Keratinocyte (primary cell): ENCODE results near the gene B3GALT2. TPM values are rescaled to one million over a fixed set of nuclear protein-coding genes. Genes with fewer than 3 reads are reported as not detected.

Experiments
- DNase-seq: peaks from one replicate; pipeline ENCODE4 v3.0.0-alpha.2; 2011; ENCODE audit warnings: low read depth, missing footprints, low spot score
- FAIRE-seq: peaks from 2 replicates; lab custom pipeline; 2011; peaks lifted over from hg19 to GRCh38; lab: Jason Lieb, UNC
- H2AFZ ChIP-seq: 2 replicates; pipeline ENCODE4 v1.6.0; 2012; ENCODE audit warnings: low read length, control low read depth, inconsistent platforms; ENCODE audit not compliant: control insufficient read depth
- H3K27ac ChIP-seq: 2 replicates; pipeline ENCODE4 v1.5.1; 2011; ENCODE audit warnings: low read length; ENCODE audit not compliant: control insufficient read depth, insufficient read depth
- H3K27me3 ChIP-seq: 3 replicates; pipeline ENCODE4 v1.6.0; 2011; ENCODE audit warnings: low read length; ENCODE audit not compliant: control insufficient read depth, insufficient read depth; ENCODE audit errors: extremely low read depth
- H3K36me3 ChIP-seq, 2 experiments: 2 replicates in 1 of 2; 3 replicates in 1 of 2; pipeline ENCODE4 v1.5.1; 2011; ENCODE audit warnings: low read length in 2 of 2, mild to moderate bottlenecking in 1 of 2; ENCODE audit not compliant: control insufficient read depth in 2 of 2, insufficient read depth in 2 of 2; ENCODE audit errors: extremely low read depth in 1 of 2
- H3K4me1 ChIP-seq: 3 replicates; pipeline ENCODE4 v1.5.1; 2011; ENCODE audit warnings: low read length; ENCODE audit not compliant: control insufficient read depth, insufficient read depth; ENCODE audit errors: extremely low read depth
- H3K4me2 ChIP-seq: 3 replicates; pipeline ENCODE4 v1.6.0; 2011; ENCODE audit warnings: low read depth, low read length; ENCODE audit not compliant: control insufficient read depth, insufficient read depth; ENCODE audit errors: extremely low read depth
- H3K4me3 ChIP-seq, 3 experiments: fragments of 200-600 bp in 1 of 3; sonication (generic) in 1 of 3; 2 replicates in 2 of 3; 3 replicates in 1 of 3; pipeline ENCODE4 v1.5.1; 2011 to 2016; ENCODE audit warnings: low read length in 3 of 3, mild to moderate bottlenecking in 3 of 3, control low read depth in 2 of 3, inconsistent platforms in 1 of 3, low read depth in 1 of 3, mixed read lengths in 1 of 3, mixed run types in 1 of 3, moderate library complexity in 1 of 3; ENCODE audit not compliant: control insufficient read depth in 2 of 3, insufficient read depth in 2 of 3; ENCODE audit errors: extremely low read depth in 1 of 3
- H3K79me2 ChIP-seq: 2 replicates; pipeline ENCODE4 v1.6.0; 2012; ENCODE audit warnings: low read length; ENCODE audit not compliant: control insufficient read depth, insufficient read depth
- H3K9ac ChIP-seq: 3 replicates; pipeline ENCODE4 v1.6.0; 2011; ENCODE audit warnings: low read length; ENCODE audit not compliant: control insufficient read depth, insufficient read depth; ENCODE audit errors: extremely low read depth
- H3K9me1 ChIP-seq: 3 replicates; pipeline ENCODE4 v1.6.0; 2011; ENCODE audit warnings: low read length; ENCODE audit not compliant: control insufficient read depth, insufficient read depth; ENCODE audit errors: extremely low read depth
- H3K9me3 ChIP-seq: 2 replicates; pipeline ENCODE4 v1.5.1; 2012; ENCODE audit warnings: low read depth, low read length; ENCODE audit not compliant: control insufficient read depth
- H4K20me1 ChIP-seq: 3 replicates; pipeline ENCODE4 v1.6.0; 2011; ENCODE audit warnings: low read length; ENCODE audit not compliant: control insufficient read depth, insufficient read depth; ENCODE audit errors: extremely low read depth
- EZH2 ChIP-seq: IDR thresholded peaks from one replicate; pipeline ENCODE4 v1.6.1; 2012; ENCODE audit warnings: inconsistent platforms, mild to moderate bottlenecking, low read length, moderate library complexity
- dilution Hi-C: fragments of 300-500 bp; cut with MboI; formaldehyde crosslinking; loops from one replicate; pipeline ENCODE4 v1.7.0; 2020; ENCODE audit warnings: low sequenced_read_pairs; ENCODE audit not compliant: extremely low pct_ligation_motif_present
- polyA plus RNA-seq, 5 experiments: library from polyadenylated mRNA; depleted of rRNA in 3 of 5; stranded (reverse) in 3 of 5; stranded (forward) in 1 of 5; unstranded in 1 of 5; fragments of >200 nt; gene quantifications; 1 replicate in 1 of 5; 2 replicates in 3 of 5; 3 replicates in 1 of 5; pipeline versions ENCODE4 v1.2.1 to v1.2.3, GENCODE V29; 2011 to 2012; ENCODE audit warnings: missing spikeins in 2 of 5, low read depth in 1 of 5, low replicate concordance in 1 of 5
- TF ChIP-seq, protein P1 (sequence below), 3 experiments: IDR thresholded peaks in 1 of 3; conservative IDR thresholded peaks in 1 of 3; optimal IDR thresholded peaks in 1 of 3; 2 replicates in 2 of 3; 3 replicates in 1 of 3; pipeline versions ENCODE3 to v1.5.1; 2011; ENCODE audit warnings: low read length in 3 of 3, mild to moderate bottlenecking in 3 of 3, moderate library complexity in 2 of 3, control low read depth in 1 of 3, inconsistent platforms in 1 of 3; ENCODE audit not compliant: insufficient read depth in 2 of 3; ENCODE audit errors: extremely low read depth in 1 of 3

The B3GALT2 gene
- polyA plus RNA-seq, 1 donor (not counting 4 experiments of a cell fraction or from before 2014, with no cell fraction given), result not detected

- no peak for FAIRE-seq
- no peak for DNase-seq
- no peaks in the 10 kb centered on the region for H3K36me3 ChIP-seq
- dilution Hi-C loops, result no loop called here
- no peak overlapping the region for H3K27ac ChIP-seq
- H3K79me2 ChIP-seq, result peaks cover 37% of the 10 kb centered on the region
- H3K4me2 ChIP-seq, result no peak overlapping the region
- H3K9me1 ChIP-seq, result no peaks in the 10 kb centered on the region
- no peaks in the 10 kb centered on the region for H3K4me1 ChIP-seq
- H4K20me1 ChIP-seq, result no peaks in the 10 kb centered on the region
- no peak overlapping the region for H3K9ac ChIP-seq
- H3K4me3 ChIP-seq, result no peak overlapping the region
- no peaks in the 10 kb centered on the region for H3K9me3 ChIP-seq
- TF ChIP-seq EZH2, result no peak
- TF ChIP-seq, protein P1, sequence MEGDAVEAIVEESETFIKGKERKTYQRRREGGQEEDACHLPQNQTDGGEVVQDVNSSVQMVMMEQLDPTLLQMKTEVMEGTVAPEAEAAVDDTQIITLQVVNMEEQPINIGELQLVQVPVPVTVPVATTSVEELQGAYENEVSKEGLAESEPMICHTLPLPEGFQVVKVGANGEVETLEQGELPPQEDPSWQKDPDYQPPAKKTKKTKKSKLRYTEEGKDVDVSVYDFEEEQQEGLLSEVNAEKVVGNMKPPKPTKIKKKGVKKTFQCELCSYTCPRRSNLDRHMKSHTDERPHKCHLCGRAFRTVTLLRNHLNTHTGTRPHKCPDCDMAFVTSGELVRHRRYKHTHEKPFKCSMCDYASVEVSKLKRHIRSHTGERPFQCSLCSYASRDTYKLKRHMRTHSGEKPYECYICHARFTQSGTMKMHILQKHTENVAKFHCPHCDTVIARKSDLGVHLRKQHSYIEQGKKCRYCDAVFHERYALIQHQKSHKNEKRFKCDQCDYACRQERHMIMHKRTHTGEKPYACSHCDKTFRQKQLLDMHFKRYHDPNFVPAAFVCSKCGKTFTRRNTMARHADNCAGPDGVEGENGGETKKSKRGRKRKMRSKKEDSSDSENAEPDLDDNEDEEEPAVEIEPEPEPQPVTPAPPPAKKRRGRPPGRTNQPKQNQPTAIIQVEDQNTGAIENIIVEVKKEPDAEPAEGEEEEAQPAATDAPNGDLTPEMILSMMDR (optimal IDR thresholded peaks at IDR 0.05 in 1 of 3, IDR thresholded peaks at IDR 0.05 in 1 of 3, conservative IDR thresholded peaks at IDR 0.05 in 1 of 3; ENCODE audit: extremely low read depth in 1 of 3, insufficient read depth in 2 of 3, low read length in 3 of 3), result no peak
- H3K27me3 ChIP-seq, result no peaks in the 10 kb centered on the region
- H2AFZ ChIP-seq, result no peak overlapping the region
Measured at GRCh38 chr1:193176788-193177187, 9.6 kb downstream of the B3GALT2 start.

- no peaks in the 10 kb centered on the region for H3K4me1 ChIP-seq
- FAIRE-seq, result no peak
- peaks cover 41% of the 10 kb centered on the region for H3K79me2 ChIP-seq
- H3K27ac ChIP-seq, result no peak overlapping the region
- dilution Hi-C loops, result no loop called here
- no peaks in the 10 kb centered on the region for H3K9me1 ChIP-seq
- no peaks in the 10 kb centered on the region for H3K9me3 ChIP-seq
- no peak for DNase-seq
- no peak for TF ChIP-seq EZH2
- TF ChIP-seq, protein P1 (optimal IDR thresholded peaks at IDR 0.05 in 1 of 3, IDR thresholded peaks at IDR 0.05 in 1 of 3, conservative IDR thresholded peaks at IDR 0.05 in 1 of 3; ENCODE audit: extremely low read depth in 1 of 3, insufficient read depth in 2 of 3, low read length in 3 of 3), result no peak
- H3K36me3 ChIP-seq, result no peaks in the 10 kb centered on the region
- H3K4me2 ChIP-seq, result no peak overlapping the region
- no peaks in the 10 kb centered on the region for H3K27me3 ChIP-seq
- H4K20me1 ChIP-seq, result no peaks in the 10 kb centered on the region
- H3K4me3 ChIP-seq, result no peak overlapping the region
- H3K9ac ChIP-seq, result no peak overlapping the region
- H2AFZ ChIP-seq, result no peak overlapping the region
Measured at GRCh38 chr1:193176113-193176512, 10.3 kb downstream of the B3GALT2 start.
